Nephron progenitor cell (in vitro differentiated cells): ENCODE data around the gene ELMO1.

Source experiments
- DNase-seq: peaks from one replicate; pipeline ENCODE4 v3.0.0; 2021
- H3K27ac Mint-ChIP-seq: 2 replicates; pipeline ENCODE4 v1.8.0; 2021; ENCODE audit warnings: mild to moderate bottlenecking, moderate library complexity, mixed read lengths
- H3K27me3 Mint-ChIP-seq: 2 replicates; pipeline ENCODE4 v1.8.0; 2021; ENCODE audit warnings: mild to moderate bottlenecking, low read depth, mixed read lengths; ENCODE audit not compliant: poor library complexity
- H3K36me3 Mint-ChIP-seq: 2 replicates; pipeline ENCODE4 v1.8.0; 2021; ENCODE audit warnings: low read depth, mixed read lengths
- H3K4me1 Mint-ChIP-seq: 2 replicates; pipeline ENCODE4 v1.8.0; 2021; ENCODE audit warnings: mixed read lengths
- H3K4me3 Mint-ChIP-seq: 2 replicates; pipeline ENCODE4 v1.8.0; 2021; ENCODE audit warnings: mild to moderate bottlenecking, moderate library complexity, mixed read lengths
- H3K9me3 Mint-ChIP-seq: 2 replicates; pipeline ENCODE4 v1.8.0; 2021; ENCODE audit warnings: mild to moderate bottlenecking, moderate library complexity, mixed read lengths
- TF ChIP-seq, protein P1 (sequence below): fragments of 200-600 bp; sonication (generic); IDR thresholded peaks from 2 replicates; pipeline ENCODE4 v1.5.0; 2021; ENCODE audit warnings: antibody characterized with exemption

Gene ELMO1

DNA sequence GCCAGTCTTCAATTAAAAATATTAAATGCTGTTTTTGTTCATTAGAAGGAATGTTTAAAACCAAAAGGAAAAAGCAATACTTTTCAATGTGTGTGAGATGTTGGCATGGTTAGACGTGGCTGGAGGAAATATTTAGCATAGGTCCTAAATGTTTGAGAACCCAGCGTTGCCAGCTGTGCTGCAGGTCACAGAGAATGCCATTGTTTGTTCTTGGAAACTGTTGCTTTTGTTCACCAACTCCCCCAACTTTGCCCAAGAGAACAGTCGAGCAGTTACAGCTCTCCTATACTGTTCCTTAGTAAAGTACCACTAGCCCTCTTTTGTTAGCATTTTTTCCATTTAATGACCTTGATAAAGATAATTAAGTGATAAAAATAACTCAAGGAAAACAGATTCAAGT is 44.5 kb upstream of the ELMO1 start:
- no peaks in the 10 kb centered on the region for H3K36me3 Mint-ChIP-seq
- TF ChIP-seq, protein P1, sequence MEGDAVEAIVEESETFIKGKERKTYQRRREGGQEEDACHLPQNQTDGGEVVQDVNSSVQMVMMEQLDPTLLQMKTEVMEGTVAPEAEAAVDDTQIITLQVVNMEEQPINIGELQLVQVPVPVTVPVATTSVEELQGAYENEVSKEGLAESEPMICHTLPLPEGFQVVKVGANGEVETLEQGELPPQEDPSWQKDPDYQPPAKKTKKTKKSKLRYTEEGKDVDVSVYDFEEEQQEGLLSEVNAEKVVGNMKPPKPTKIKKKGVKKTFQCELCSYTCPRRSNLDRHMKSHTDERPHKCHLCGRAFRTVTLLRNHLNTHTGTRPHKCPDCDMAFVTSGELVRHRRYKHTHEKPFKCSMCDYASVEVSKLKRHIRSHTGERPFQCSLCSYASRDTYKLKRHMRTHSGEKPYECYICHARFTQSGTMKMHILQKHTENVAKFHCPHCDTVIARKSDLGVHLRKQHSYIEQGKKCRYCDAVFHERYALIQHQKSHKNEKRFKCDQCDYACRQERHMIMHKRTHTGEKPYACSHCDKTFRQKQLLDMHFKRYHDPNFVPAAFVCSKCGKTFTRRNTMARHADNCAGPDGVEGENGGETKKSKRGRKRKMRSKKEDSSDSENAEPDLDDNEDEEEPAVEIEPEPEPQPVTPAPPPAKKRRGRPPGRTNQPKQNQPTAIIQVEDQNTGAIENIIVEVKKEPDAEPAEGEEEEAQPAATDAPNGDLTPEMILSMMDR, result no peak
- H3K27ac Mint-ChIP-seq, result no peak overlapping the region
- H3K27me3 Mint-ChIP-seq, result peaks cover 7% of the 10 kb centered on the region
- peaks cover 16% of the 10 kb centered on the region for H3K4me1 Mint-ChIP-seq
- no peak overlapping the region for H3K4me3 Mint-ChIP-seq
- no peak for DNase-seq
- peaks cover 19% of the 10 kb centered on the region for H3K9me3 Mint-ChIP-seq

DNA sequence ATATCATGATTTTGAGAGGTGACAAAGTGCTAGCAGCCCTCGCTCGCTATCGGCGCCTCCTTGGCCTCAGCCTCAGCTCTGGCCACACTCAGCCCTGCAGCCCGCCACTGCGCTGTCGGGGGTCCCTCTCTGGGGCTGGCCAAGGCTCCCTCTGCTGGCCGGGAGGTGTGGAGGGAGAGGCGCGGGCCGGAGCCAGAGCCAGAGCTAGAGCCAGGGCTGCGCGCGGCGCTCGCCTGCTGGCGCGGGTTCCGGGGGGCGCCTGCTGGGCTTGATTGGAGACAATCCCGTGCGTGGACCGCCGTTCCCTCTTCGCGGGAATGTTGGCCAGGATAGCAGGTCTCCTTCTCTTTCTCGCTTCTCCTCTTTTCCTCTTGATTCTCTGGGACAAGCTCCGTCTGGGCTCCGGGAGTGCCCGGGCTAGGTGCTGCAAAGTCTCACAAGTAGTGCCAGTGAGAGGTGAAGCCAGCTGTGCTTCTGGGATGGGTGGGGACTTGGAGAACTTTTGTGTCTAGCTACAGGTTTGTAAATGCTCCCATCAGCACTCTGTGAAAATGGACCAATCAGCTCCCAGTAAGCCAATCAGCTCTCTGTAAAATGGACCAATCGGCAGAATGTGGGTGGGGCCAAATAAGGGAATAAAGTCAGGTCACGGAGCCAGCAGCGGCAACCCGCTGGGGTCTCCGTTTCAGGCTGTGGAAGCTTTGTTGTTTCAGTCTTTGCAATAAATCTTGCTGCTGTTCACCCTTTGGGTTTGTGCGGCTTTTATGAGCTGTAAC is 43.4 kb upstream of the ELMO1 start:
- Mint-ChIP-seq H3K27me3 (peaks cover 7% of the 10 kb centered on the region), H3K9me3 (peaks cover 25% of the 10 kb centered on the region), H3K27ac (no peak overlapping the region), H3K4me3 (peak overlapping the region; percentile 54), H3K36me3 (no peaks in the 10 kb centered on the region), H3K4me1 (peaks cover 16% of the 10 kb centered on the region)
- TF ChIP-seq, protein P1, result peak; percentile 47
- peak; percentile 67 for DNase-seq

DNA sequence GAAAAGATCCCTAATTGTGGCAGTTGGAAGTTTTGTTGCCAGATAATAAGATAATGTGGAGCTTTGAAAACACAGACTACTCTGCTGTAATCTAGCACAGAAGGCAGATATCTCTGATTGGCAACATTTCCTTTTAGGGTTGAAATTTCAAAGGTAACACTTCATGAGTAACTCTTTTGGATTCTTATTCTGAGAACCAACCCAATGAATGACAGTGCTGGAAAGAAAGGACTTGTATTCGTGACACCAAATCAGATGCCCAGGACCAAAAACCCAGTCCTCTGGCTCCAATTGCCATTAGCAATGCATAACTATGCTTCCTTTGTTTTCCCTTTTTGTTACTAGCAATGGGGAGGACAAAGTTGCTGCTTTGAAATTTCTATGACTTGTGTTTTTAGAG is 41.0 kb upstream of the ELMO1 start:
- no peaks in the 10 kb centered on the region for H3K36me3 Mint-ChIP-seq
- TF ChIP-seq, protein P1, result no peak
- no peak for DNase-seq

DNA sequence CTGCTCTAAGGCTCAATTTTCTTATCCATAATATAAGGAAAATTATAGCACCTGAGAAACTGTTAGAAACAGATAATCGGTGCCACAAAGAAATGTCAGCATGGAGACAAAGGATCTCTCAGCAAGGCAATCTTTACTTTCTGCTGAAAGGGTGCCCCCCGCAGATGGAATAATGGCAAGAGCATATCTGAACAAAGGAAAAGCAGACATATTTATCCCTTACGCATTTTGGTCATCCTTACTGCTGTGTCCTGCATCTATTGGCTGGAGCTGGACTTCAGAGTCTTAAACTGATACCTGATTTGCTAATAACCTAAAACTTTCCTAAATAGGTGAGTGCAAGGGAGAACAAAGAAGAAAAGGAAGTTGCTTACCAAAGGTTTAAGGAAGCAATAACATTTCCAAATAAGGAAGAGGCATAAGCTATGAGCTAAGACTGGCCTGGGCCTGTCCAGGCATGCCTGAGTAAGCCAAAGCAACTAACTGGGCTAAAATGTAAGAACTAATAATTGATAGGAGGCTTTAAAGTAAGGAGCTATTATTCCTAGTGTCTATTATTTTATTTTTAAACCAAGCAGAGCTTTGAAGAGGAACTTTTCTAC is 39.6 kb upstream of the ELMO1 start:
- H3K27ac Mint-ChIP-seq, result no peak overlapping the region
- no peak for DNase-seq
- peaks cover 30% of the 10 kb centered on the region for H3K9me3 Mint-ChIP-seq
- TF ChIP-seq, protein P1, result no peak
- H3K36me3 Mint-ChIP-seq, result no peaks in the 10 kb centered on the region
- peaks cover 3% of the 10 kb centered on the region for H3K4me1 Mint-ChIP-seq
- H3K4me3 Mint-ChIP-seq, result no peak overlapping the region
- H3K27me3 Mint-ChIP-seq, result peaks cover 8% of the 10 kb centered on the region

More for the DNA sequence above, 41.0 kb upstream of the ELMO1 start:
- Mint-ChIP-seq H3K27me3 (peaks cover 11% of the 10 kb centered on the region), H3K9me3 (peaks cover 30% of the 10 kb centered on the region), H3K4me3 (no peak overlapping the region), H3K4me1 (peaks cover 9% of the 10 kb centered on the region), H3K27ac (no peak overlapping the region)

DNA sequence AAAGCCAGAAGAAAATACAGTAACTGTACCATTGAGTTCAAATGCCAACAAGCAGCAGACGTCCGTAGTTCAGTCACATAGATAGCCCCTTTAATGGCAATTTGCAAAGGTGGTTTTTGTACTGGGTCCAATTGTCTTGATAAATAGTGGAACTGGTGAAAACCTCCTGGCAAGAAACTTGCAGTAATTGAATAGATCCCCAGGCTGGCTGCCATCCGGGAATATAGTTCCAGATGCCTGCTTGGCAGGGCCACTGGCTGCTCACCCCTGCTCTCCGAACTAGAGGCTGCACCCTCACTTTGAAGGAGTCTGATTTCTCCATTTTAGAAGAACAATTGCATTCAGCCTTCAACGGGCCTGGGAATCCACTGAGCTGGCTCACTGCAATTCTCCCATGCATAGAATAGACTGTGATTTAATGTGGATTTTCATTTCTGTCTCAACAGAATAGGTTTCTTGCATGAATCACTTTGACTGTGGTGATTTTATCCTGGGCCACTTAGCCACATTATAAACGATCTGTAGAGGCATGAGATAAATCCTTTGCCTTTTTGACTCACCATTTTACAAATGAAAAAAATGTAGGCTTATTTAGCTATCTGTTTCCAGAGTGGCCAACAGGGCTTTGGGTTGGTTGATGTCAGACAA is 35.9 kb upstream of the ELMO1 start:
- peaks cover 9% of the 10 kb centered on the region for H3K4me1 Mint-ChIP-seq
- no peaks in the 10 kb centered on the region for H3K36me3 Mint-ChIP-seq
- H3K27me3 Mint-ChIP-seq, result peaks cover 4% of the 10 kb centered on the region
- peaks cover 16% of the 10 kb centered on the region for H3K9me3 Mint-ChIP-seq
- no peak overlapping the region for H3K4me3 Mint-ChIP-seq
- H3K27ac Mint-ChIP-seq, result no peak overlapping the region
- DNase-seq, result no peak
- TF ChIP-seq, protein P1, result no peak
